GM06990 (cell line): ENCODE results near the gene PTPRC.

Experiments used
- DNase-seq: peaks from one replicate; pipeline ENCODE4 v3.0.0-alpha.2; 2011; ENCODE audit not compliant: insufficient read length; ENCODE audit errors: extremely low read depth
- H3K27me3 ChIP-seq: replicated peaks from 2 replicates; pipeline ENCODE4 v1.6.0; 2011; ENCODE audit warnings: low read length; ENCODE audit not compliant: control insufficient read depth, insufficient read depth
- H3K36me3 ChIP-seq: 2 replicates; pipeline ENCODE4 v1.5.1; 2011; ENCODE audit warnings: low read length; ENCODE audit not compliant: control insufficient read depth, insufficient read depth
- H3K4me3 ChIP-seq: replicated peaks from 2 replicates; pipeline ENCODE4 v1.5.1; 2011; ENCODE audit warnings: low read depth, mild to moderate bottlenecking, control low read depth, low read length
- TF ChIP-seq, protein P1 (sequence below): IDR thresholded peaks from 2 replicates; pipeline ENCODE4 v1.5.1; 2011; ENCODE audit warnings: low read length, control low read depth, mild to moderate bottlenecking, inconsistent platforms; ENCODE audit not compliant: insufficient read depth, poor library complexity, severe bottlenecking

Gene PTPRC

GRCh38 chr1:198772626-198773025 is 133.8 kb downstream of the PTPRC start:
- no peaks in the 10 kb centered on the region for H3K36me3 ChIP-seq
- no peaks in the 10 kb centered on the region for H3K27me3 ChIP-seq
- H3K4me3 ChIP-seq = no peak overlapping the region
- TF ChIP-seq, protein P1, sequence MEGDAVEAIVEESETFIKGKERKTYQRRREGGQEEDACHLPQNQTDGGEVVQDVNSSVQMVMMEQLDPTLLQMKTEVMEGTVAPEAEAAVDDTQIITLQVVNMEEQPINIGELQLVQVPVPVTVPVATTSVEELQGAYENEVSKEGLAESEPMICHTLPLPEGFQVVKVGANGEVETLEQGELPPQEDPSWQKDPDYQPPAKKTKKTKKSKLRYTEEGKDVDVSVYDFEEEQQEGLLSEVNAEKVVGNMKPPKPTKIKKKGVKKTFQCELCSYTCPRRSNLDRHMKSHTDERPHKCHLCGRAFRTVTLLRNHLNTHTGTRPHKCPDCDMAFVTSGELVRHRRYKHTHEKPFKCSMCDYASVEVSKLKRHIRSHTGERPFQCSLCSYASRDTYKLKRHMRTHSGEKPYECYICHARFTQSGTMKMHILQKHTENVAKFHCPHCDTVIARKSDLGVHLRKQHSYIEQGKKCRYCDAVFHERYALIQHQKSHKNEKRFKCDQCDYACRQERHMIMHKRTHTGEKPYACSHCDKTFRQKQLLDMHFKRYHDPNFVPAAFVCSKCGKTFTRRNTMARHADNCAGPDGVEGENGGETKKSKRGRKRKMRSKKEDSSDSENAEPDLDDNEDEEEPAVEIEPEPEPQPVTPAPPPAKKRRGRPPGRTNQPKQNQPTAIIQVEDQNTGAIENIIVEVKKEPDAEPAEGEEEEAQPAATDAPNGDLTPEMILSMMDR = no peak
- no peak for DNase-seq

DNA sequence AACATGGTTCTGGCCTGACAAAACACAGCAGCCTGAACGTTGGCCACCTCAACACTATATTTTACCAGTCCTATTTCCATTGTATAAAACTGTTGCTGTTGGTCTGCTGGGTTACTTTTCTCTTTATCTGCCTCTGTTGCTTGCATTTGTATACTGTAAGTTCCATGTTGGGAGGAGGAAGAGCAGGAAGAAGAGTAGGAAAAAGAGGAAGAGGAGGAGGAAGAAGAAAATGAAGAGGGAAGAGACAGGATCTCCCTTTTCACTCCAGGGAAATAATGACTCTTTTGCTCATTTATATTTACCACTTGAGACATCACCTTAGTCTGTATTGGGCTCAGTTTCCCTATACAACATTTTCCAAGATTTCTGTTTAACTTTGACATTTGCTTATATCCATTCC is 134.2 kb downstream of the PTPRC start:
- DNase-seq = no peak
- H3K36me3 ChIP-seq = no peaks in the 10 kb centered on the region
- H3K4me3 ChIP-seq = no peak overlapping the region
- TF ChIP-seq, protein P1 = no peak
- H3K27me3 ChIP-seq = no peaks in the 10 kb centered on the region

DNA sequence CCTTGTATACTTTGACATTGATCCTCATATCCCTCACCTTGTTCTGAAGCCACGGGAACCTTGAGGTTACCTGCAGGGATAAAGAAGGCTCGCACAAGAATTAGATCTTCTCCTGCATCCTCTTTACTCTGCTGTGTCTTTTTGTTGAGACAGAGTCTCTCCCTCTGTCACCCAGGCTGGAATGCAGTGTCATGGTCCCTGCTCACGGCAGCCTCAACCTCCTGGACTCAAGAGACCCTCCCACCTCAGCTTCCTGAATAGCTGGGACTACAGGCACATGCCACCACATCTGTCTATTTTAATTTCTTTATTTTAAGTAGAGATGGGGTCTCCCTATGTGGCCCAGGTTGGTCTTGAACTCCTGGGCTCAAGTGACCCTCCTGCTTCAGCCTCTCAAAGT is 134.7 kb downstream of the PTPRC start:
- Histone ChIP-seq H3K36me3 (no peaks in the 10 kb centered on the region), H3K4me3 (no peak overlapping the region), H3K27me3 (no peaks in the 10 kb centered on the region)
- no peak for DNase-seq
- TF ChIP-seq, protein P1 = no peak

GRCh38 chr1:198774421-198774820 is 135.6 kb downstream of the PTPRC start:
- no peaks in the 10 kb centered on the region for H3K27me3 ChIP-seq
- H3K4me3 ChIP-seq = no peak overlapping the region
- no peak for DNase-seq
- TF ChIP-seq, protein P1 = no peak
- H3K36me3 ChIP-seq = no peaks in the 10 kb centered on the region

- no peak overlapping the region for H3K4me3 ChIP-seq
- TF ChIP-seq, protein P1 = no peak
- H3K27me3 ChIP-seq = no peaks in the 10 kb centered on the region
- DNase-seq = no peak
- H3K36me3 ChIP-seq = no peaks in the 10 kb centered on the region
These were observed 136.8 kb downstream of the PTPRC start for GRCh38 chr1:198775606-198776005.

GRCh38 chr1:198776602-198777029 is 137.8 kb downstream of the PTPRC start:
- no peak overlapping the region for H3K4me3 ChIP-seq
- no peaks in the 10 kb centered on the region for H3K27me3 ChIP-seq
- H3K36me3 ChIP-seq = no peaks in the 10 kb centered on the region
- DNase-seq = no peak
- TF ChIP-seq, protein P1 = no peak
